ENCODE measurements around the gene THSD7A. TPM values are rescaled to one million over a fixed set of nuclear protein-coding genes. Genes with fewer than 3 reads are reported as not detected.

THSD7A gene
- polyA plus RNA-seq, 1 donor (not counting 4 experiments of a cell fraction or from before 2014, with no cell fraction given): not detected

DNA sequence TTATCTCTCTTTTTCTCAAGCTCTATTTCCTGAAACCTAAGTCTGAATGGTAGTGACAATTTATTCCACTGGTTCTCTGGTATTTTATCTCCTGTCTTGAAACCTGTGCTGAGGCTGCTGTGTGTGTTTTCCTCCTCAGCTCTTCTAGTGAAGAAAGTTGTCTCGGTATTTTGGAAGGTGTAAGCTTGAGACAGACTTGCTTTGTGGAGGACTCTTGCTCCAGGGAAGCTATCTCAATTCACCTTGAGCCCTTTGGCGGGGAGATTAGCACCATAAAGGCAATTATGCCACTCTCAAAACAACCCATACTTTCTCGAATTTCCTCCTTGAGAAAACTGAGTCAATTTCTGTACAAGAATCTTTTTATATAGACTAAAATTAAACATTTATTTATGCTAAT, 141.6 kb downstream of the THSD7A start:
- no peaks in the 10 kb centered on the region for H3K9me1 ChIP-seq (ENCODE audit: control insufficient read depth, extremely low read depth, insufficient read depth, low read length)
- dilution Hi-C loops (cut with MboI; ENCODE audit: extremely low pct_ligation_motif_present, low sequenced_read_pairs): no loop called here
- H3K79me2 ChIP-seq (ENCODE audit: control insufficient read depth, insufficient read depth, low read length): no peaks in the 10 kb centered on the region
- no peaks in the 10 kb centered on the region for H4K20me1 ChIP-seq (ENCODE audit: control insufficient read depth, extremely low read depth, insufficient read depth, low read length)
- no peaks in the 10 kb centered on the region for H3K36me3 ChIP-seq (ENCODE audit: control insufficient read depth in 2 of 2, extremely low read depth in 1 of 2, insufficient read depth in 2 of 2, low read length in 2 of 2)
- DNase-seq (ENCODE audit: low read depth, low spot score): no peak
- no peaks in the 10 kb centered on the region for H3K4me1 ChIP-seq (ENCODE audit: control insufficient read depth, extremely low read depth, insufficient read depth, low read length)
- no peak overlapping the region for H3K4me2 ChIP-seq (ENCODE audit: control insufficient read depth, extremely low read depth, insufficient read depth, low read depth, low read length)
- H3K4me3 ChIP-seq (ENCODE audit: control insufficient read depth in 2 of 3, extremely low read depth in 1 of 3, insufficient read depth in 2 of 3, low read depth in 1 of 3, low read length in 3 of 3): no peak overlapping the region
- H2AFZ ChIP-seq (ENCODE audit: control insufficient read depth, low read length): no peak overlapping the region
- H3K9me3 ChIP-seq (ENCODE audit: control insufficient read depth, low read depth, low read length): no peaks in the 10 kb centered on the region
- no peak overlapping the region for H3K9ac ChIP-seq (ENCODE audit: control insufficient read depth, extremely low read depth, insufficient read depth, low read length)
- no peak for TF ChIP-seq EZH2 (IDR thresholded peaks at IDR 0.05; ENCODE audit: low read length)
- TF ChIP-seq, protein P1, sequence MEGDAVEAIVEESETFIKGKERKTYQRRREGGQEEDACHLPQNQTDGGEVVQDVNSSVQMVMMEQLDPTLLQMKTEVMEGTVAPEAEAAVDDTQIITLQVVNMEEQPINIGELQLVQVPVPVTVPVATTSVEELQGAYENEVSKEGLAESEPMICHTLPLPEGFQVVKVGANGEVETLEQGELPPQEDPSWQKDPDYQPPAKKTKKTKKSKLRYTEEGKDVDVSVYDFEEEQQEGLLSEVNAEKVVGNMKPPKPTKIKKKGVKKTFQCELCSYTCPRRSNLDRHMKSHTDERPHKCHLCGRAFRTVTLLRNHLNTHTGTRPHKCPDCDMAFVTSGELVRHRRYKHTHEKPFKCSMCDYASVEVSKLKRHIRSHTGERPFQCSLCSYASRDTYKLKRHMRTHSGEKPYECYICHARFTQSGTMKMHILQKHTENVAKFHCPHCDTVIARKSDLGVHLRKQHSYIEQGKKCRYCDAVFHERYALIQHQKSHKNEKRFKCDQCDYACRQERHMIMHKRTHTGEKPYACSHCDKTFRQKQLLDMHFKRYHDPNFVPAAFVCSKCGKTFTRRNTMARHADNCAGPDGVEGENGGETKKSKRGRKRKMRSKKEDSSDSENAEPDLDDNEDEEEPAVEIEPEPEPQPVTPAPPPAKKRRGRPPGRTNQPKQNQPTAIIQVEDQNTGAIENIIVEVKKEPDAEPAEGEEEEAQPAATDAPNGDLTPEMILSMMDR (optimal IDR thresholded peaks at IDR 0.05 in 1 of 3, IDR thresholded peaks at IDR 0.05 in 1 of 3, conservative IDR thresholded peaks at IDR 0.05 in 1 of 3; ENCODE audit: extremely low read depth in 1 of 3, insufficient read depth in 2 of 3, low read length in 3 of 3): no peak
- H3K27me3 ChIP-seq (ENCODE audit: control insufficient read depth, extremely low read depth, insufficient read depth, low read length): no peaks in the 10 kb centered on the region
- no peak overlapping the region for H3K27ac ChIP-seq (ENCODE audit: control insufficient read depth, insufficient read depth, low read length)
- no peak for FAIRE-seq

DNA sequence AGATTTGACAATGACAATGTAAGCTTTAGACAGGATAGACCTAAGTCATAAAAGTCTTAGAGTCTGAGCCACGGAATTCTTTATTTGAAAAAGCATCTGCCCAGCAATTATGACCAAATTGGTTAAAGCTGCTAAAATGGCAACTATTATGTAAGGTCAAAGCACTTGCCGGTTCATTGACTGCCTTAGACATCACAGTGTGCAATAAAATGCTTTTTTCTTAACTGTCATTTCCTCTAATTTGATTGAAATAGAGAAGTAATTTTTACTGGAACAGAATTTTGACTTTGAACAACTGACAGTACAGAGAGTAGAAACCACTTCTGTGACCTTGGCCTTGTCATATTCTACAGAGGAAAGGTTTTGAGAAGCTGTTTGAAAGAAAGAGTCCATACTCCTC, 142.9 kb downstream of the THSD7A start:
- Histone ChIP-seq H3K27me3 (ENCODE audit: control insufficient read depth, extremely low read depth, insufficient read depth, low read length) (no peaks in the 10 kb centered on the region), H3K9ac (ENCODE audit: control insufficient read depth, extremely low read depth, insufficient read depth, low read length) (no peak overlapping the region), H3K4me1 (ENCODE audit: control insufficient read depth, extremely low read depth, insufficient read depth, low read length) (no peaks in the 10 kb centered on the region), H3K9me1 (ENCODE audit: control insufficient read depth, extremely low read depth, insufficient read depth, low read length) (no peaks in the 10 kb centered on the region), H3K36me3 (ENCODE audit: control insufficient read depth in 2 of 2, extremely low read depth in 1 of 2, insufficient read depth in 2 of 2, low read length in 2 of 2) (no peaks in the 10 kb centered on the region), H3K4me3 (ENCODE audit: control insufficient read depth in 2 of 3, extremely low read depth in 1 of 3, insufficient read depth in 2 of 3, low read depth in 1 of 3, low read length in 3 of 3) (no peak overlapping the region), H3K27ac (ENCODE audit: control insufficient read depth, insufficient read depth, low read length) (no peak overlapping the region), H3K4me2 (ENCODE audit: control insufficient read depth, extremely low read depth, insufficient read depth, low read depth, low read length) (no peak overlapping the region), H4K20me1 (ENCODE audit: control insufficient read depth, extremely low read depth, insufficient read depth, low read length) (no peaks in the 10 kb centered on the region), H3K9me3 (ENCODE audit: control insufficient read depth, low read depth, low read length) (no peaks in the 10 kb centered on the region), H3K79me2 (ENCODE audit: control insufficient read depth, insufficient read depth, low read length) (no peaks in the 10 kb centered on the region), H2AFZ (ENCODE audit: control insufficient read depth, low read length) (no peak overlapping the region)
- no peak for TF ChIP-seq EZH2 (IDR thresholded peaks at IDR 0.05; ENCODE audit: low read length)
- TF ChIP-seq, protein P1 (optimal IDR thresholded peaks at IDR 0.05 in 1 of 3, IDR thresholded peaks at IDR 0.05 in 1 of 3, conservative IDR thresholded peaks at IDR 0.05 in 1 of 3; ENCODE audit: extremely low read depth in 1 of 3, insufficient read depth in 2 of 3, low read length in 3 of 3): no peak
- dilution Hi-C loops (cut with MboI; ENCODE audit: extremely low pct_ligation_motif_present, low sequenced_read_pairs): no loop called here
- FAIRE-seq: no peak
- no peak for DNase-seq (ENCODE audit: low read depth, low spot score)

Data from keratinocyte (primary cell).